GM13977 (cell line): ENCODE data around the gene FCHSD2.

Source experiments
- DNase-seq: peaks from one replicate; pipeline ENCODE4 v3.0.0; 2012; ENCODE audit warnings: low spot score
- in situ Hi-C: fragments of 300-500 bp; cut with MboI; formaldehyde crosslinking; loops from one replicate; pipeline ENCODE4 v1.12.0; 2022; ENCODE audit warnings: low sequenced_read_pairs, low pct_unique_long_range_greater_than_20kb, mixed read lengths, inconsistent platforms; ENCODE audit not compliant: unreplicated experiment
- TF ChIP-seq, protein P1 (sequence below): IDR thresholded peaks from 2 replicates; pipeline ENCODE4 v1.5.1; 2012; ENCODE audit warnings: mild to moderate bottlenecking, control low read depth; ENCODE audit not compliant: insufficient read depth; ENCODE audit errors: extremely low read depth, missing control alignments

FCHSD2 gene

DNA sequence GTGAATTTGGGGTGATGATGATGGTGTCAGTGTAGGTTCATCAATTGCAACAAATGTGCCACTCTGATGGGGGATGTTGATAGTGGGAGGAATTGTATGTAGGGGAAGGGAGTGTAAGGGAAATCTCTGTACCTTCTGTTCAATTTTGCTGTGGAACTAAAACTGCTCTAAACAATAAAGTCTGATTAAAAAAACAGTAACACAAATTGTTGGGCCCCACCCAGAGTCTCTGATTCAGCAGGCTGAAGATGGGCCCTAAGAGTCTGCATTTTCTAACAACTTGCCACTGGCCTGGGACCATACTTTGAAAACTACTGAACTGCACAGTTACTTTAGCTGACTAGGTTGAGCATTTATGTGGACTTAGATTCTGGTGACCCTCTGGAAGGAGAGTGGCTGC is 214.7 kb downstream of the FCHSD2 start:
- in situ Hi-C loops = no loop called here
- TF ChIP-seq, protein P1, sequence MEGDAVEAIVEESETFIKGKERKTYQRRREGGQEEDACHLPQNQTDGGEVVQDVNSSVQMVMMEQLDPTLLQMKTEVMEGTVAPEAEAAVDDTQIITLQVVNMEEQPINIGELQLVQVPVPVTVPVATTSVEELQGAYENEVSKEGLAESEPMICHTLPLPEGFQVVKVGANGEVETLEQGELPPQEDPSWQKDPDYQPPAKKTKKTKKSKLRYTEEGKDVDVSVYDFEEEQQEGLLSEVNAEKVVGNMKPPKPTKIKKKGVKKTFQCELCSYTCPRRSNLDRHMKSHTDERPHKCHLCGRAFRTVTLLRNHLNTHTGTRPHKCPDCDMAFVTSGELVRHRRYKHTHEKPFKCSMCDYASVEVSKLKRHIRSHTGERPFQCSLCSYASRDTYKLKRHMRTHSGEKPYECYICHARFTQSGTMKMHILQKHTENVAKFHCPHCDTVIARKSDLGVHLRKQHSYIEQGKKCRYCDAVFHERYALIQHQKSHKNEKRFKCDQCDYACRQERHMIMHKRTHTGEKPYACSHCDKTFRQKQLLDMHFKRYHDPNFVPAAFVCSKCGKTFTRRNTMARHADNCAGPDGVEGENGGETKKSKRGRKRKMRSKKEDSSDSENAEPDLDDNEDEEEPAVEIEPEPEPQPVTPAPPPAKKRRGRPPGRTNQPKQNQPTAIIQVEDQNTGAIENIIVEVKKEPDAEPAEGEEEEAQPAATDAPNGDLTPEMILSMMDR = no peak
- no peak for DNase-seq

DNA sequence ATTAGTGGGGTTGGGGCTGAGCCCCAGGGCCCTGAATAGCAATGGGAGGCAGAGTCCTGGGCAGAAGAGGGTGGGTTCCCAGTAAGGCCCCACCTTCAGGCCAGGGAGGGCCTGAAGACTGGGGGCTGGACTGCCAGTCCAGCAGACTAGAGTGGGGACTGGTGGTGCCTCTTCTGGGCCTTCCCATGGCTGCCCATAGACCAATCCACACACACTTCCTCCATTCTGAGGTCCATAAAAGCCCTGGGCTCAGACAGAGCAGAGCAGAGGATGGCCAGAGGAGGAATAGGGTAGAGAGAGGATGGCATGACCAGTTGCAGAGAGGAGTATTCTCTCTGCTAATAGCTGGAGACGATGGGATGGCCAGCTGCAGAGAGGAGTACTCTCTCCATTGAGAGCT is 216.0 kb downstream of the FCHSD2 start:
- in situ Hi-C loops = no loop called here
- DNase-seq = no peak
- TF ChIP-seq, protein P1 = no peak

- TF ChIP-seq, protein P1 = no peak
- DNase-seq = no peak
- in situ Hi-C loops = no loop called here
Observed at GRCh38 chr11:72925656-72926055, 216.5 kb downstream of the FCHSD2 start.

DNA sequence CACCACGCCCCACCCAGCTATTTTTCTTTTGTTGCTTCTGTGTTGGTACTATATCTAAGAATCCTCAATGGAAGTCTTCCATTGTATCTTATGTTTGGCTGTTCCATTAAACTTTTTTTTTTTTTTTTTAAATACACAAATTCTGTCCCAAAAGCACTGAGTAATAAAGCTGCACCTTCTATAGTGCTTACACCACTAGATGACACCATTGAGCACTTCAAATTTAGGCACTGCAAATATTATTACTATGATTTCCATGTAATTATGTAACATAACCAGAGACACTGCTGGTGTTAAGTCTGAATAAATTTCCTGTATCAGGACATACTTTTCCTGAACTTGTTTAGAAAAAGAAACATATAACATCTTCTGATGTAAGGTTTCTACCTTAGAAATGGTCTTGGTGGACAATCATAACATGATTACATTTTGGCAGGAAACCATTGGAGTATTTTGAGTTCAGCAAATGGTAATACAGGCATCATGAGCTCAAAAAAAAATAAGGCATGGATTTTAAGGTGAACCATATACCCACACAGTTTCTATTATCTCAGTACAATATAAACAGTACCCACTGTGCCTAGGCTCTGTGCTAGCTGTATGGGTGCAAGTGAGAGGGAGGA is 217.4 kb downstream of the FCHSD2 start:
- peak; percentile 23 for DNase-seq
- TF ChIP-seq, protein P1 = peak; percentile 51
- in situ Hi-C loops = no loop called here

GRCh38 chr11:72921028-72921716 is 220.9 kb downstream of the FCHSD2 start:
- no peak for DNase-seq
- TF ChIP-seq, protein P1 = no peak
- in situ Hi-C loops = no loop called here

- in situ Hi-C loops = no loop called here
- no peak for DNase-seq
- TF ChIP-seq, protein P1 = no peak
Observed at GRCh38 chr11:72920001-72920400, 222.1 kb downstream of the FCHSD2 start.
